Thyroid gland (tissue), 4 donors: Measurements from ENCODE around the gene ATL2.

Experiments
- CTCF ChIP-seq, 6 experiments: fragments of 200-600 bp in 3 of 6; fragments of 450-650 bp in 3 of 6; sonication (generic) in 3 of 6; IDR thresholded peaks; one replicate each; pipeline ENCODE4 v1.5.1; 2016 to 2019; ENCODE audit warnings: antibody characterized with exemption in 6 of 6, mild to moderate bottlenecking in 2 of 6, inconsistent platforms in 1 of 6, moderate library complexity in 1 of 6
- POLR2A ChIP-seq, 2 donors: fragments of 450-650 bp; IDR thresholded peaks; one replicate each; pipeline ENCODE4 v1.6.1; 2017; ENCODE audit warnings: antibody characterized with exemption in 2 of 2, mild to moderate bottlenecking in 2 of 2, moderate library complexity in 1 of 2

GRCh38 chr2:38394041-38394440 lies 17.0 kb upstream of the ATL2 start:
- TF ChIP-seq CTCF (IDR thresholded peaks at IDR 0.05) = no peak
- TF ChIP-seq POLR2A (IDR thresholded peaks at IDR 0.05) = no peak
